EL (cell line): ENCODE data around the gene ST7.

Source experiments
- DNase-seq: peaks from one replicate; pipeline ENCODE4 v3.0.0-alpha.2; 2016

ST7 gene

DNA sequence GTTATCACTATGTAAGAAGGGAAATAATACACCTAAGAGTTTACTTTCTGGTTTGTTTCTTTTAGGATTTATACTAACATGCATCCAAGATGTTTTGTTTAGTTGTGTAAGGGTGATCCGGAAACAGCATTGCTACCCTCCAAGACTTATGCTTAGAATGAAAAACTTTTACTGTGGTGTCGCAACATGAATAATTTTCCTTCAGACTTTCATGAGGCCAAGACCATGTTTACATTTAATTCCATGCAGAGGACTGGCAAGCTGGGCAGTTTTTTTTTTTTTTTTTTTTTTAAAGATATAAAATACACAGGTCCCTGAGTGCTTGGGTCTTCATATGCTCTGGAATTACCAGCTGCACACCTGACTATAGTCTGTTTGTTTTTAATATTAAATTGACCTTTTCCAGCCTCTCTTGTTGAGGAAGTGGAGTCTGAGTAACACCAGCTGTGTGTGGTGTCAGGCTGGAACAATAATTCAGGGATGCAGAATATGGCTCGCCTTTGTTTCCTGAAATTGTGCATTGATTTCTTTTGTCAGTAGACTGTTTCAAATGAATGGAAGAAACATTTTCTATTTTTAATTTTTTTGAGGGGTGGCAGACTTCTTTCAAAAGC is 81.7 kb downstream of the ST7 start:
- no peak for DNase-seq

DNA sequence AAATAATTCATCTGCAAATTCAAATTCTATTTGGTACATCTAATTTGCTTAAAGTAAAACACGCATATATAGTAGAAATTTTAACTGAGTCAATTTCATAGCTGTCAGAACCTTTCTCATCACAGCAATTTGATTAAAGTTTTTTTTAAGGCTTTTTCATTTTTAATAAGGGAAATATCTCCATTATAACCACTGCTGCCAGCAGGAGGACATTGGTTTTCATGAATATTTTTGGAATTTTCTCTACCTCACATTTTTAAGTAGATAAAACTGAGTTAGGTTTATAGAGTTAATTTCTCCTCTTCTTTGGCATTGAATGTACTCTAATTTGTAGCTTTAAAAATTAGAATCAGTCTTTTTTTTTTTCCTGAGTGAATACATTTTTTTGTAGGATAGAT is 82.2 kb downstream of the ST7 start:
- no peak for DNase-seq

DNA sequence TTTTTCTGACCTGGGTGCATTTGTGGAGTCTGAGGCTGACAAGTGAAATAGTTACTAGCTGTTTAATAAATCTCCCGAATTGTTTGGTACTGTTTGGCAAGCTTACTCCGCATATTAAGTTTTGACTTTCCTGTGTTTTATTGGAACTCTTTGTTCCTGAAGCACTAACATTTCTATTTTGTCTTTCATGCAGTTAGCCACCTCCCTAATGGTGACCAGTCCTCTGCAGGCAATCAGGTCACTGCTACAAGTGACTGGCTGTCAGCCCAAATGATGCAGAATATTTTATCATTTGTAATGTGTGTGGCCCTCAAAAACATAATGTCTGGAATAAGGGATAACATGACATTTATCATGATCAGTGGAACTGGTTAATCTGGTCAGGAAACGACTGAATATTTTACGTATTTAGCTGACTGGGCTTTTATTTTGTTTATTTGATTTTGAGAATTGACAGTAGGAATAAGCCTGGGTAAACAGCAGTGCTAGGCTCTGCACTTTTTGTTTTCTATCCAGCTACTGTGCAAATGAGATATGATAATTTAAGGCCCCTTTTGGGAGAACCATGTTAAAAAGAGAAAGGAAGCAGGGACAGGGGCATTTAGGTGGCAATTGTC is 82.9 kb downstream of the ST7 start:
- DNase-seq = no peak

DNA sequence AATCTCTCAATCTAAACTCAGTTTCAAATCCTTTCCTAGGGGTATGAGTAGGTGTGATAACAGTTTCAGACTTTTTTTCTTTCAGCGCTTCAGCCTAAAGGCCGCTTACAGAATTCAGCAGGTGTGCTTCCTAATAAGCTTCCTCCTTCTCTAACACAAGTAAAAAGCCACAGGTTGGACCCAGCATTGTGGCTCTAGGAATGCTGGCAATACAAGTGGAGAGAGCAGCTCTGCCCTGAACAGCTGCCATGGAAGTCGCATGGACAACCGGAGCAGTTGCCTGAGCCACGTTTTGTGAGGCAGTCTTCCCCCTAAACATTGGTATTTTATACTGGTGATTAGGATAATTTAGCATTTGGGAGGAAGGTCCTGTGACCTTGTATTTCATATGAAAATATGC is 83.5 kb downstream of the ST7 start:
- no peak for DNase-seq

DNA sequence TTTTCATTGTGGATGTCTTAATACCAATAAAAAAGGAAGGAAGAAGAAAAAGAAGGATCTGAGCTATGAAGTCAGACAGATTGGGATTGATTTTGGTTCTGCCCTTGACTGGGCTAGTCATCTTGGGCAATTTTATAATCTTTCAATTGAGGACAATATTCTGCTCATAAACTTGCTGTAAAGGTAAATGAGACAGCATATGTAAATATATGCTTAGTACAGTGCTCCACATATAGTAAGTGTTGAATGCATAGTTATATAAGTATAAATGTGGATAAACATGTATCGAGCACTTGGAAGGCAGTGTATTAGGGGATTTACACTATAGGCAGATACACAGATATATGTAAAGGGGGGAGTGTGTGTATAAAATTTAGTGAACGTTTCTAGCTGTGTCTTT is 85.1 kb downstream of the ST7 start:
- DNase-seq = no peak

DNA sequence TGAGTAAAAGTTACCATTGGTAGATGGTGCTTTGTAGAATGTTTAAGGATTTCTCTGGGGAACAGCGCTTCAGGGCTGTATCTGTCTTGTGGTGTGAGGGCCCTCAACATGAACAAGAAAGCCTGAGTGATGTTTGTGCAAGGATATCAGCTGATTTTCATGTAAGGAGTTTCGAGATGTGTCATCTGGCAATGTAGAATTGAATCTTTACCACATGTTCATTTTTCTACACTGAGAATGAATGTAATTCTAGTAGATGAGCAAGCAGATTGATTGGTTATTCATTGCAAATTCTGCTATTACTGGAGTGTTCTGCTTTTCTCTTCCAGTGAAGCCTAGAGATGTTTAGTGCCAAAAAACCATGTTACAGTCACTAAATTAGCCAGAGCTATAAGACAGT is 87.7 kb downstream of the ST7 start:
- peak; percentile 48 for DNase-seq

DNA sequence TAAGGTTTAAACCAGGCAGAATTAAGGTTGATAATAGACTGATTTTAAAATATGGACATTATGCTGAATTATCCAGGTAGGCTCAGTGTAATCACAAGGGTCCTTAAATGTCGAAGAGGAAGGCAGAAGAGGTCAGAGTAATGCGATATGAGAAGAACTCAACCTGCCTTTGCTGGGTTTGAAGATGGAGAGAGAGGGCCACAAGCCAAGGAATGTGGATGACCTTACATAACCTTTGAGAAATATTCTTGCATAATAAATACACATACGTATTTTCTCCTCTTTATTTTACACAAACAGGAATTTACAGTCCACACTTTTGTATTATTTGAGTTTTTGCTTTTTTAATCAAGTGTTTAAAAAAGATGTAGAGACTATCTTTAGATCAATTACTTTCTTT is 88.5 kb downstream of the ST7 start:
- DNase-seq = peak; percentile 16

DNA sequence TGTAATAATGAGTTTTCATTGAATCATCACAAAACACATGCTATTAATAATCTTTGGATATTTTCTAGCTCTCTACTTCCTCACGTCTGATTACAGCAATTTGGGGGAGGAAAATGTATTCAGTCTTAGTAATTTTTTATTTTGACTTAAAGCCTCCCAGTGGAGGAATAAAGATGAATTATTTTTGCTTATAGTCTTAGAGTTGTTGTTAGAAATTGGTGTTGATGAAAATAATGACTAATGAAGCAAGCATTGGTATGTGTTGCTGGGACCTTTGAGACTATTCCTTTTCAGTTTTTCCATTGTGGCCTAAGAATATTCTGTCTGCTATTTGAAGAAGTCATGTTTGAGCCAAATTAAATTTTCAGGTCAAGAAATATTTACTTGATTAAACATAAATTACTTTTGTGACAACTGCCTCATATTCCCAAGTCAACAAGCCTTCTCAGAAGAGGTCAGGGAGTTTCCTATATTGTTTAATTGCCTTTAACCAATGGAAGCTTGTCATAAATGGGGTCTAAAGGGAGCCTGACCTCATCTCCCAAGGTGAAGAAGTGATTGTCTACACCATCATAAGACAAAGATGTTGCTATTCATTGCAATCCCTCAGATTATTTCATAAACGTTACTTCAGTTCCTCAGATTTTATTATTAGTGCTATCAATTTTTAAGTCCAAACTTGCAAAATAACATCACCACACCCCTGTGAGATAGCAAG is 90.0 kb downstream of the ST7 start:
- no peak for DNase-seq

DNA sequence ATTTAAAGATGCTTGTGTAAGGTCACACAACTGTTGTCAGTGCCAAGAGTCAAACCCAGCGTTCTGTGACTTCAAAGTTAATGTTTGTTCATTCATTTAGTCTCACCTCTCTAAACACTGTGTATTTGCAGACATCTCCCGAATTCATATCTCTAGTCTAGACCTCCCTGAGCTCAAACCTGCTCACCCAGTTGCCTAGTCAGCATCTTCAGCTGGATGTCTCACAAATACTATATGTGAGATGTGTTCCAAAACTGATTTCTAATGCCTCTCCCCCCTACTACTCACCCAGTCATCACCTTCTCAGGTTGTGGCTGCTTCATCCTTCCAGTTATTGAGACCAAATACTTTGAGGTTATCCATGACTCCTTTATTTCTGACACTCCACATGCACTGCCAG is 91.4 kb downstream of the ST7 start:
- DNase-seq = no peak

DNA sequence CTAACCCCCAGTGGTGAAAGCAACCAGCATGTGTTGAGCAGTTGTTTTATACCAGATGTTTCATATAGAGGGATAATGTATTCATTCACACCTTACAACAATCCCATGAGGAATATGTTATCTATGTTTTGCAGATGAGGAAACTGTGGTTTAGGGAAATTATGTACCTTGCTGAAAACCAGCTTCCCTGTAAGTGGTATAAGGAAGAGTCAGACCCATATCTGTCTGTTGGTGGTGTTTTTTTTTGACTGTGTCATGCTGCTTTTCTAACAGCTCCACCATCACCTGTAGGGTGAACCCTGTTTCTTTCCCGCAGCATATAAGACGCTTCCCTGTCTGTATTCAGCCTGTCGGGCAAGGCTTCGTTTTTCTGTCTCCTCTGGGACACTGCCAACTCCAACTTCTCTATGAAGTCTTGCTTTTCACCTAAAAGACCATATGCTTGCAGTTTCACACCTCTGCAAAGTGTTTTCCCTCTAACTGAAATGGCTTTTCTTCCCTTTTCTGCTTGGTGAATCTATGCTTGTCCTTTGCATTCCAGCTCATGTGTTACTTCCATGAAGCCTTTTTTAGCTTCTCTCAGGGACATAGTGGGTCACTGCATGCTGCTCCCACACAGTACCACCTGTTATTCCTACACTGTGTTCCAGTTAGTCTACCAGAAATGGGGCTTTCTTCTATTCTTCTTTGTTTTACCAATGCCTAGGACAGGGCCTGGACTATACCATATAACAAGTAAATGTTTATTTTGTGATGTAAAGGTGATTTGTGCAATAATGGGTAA is 92.8 kb downstream of the ST7 start:
- no peak for DNase-seq

DNA sequence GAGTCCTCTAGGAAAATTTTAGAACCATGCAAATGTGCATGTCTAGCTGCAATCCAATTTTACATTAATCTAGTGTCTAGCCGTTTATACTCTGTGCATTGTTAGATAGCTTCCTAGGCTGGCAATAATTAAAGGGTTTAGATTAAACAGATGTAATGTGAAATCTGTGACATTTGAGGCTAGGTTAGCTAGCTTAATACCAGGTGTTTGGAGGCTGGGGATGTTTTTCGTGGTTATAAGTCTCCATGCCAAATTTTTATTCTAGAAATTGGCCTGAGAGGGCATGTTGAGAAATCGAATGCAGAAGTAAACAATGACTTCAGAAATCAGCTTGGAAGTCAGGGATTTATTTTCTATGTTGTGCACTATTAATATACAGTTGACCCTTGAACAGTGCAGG is 94.2 kb downstream of the ST7 start:
- DNase-seq = no peak

DNA sequence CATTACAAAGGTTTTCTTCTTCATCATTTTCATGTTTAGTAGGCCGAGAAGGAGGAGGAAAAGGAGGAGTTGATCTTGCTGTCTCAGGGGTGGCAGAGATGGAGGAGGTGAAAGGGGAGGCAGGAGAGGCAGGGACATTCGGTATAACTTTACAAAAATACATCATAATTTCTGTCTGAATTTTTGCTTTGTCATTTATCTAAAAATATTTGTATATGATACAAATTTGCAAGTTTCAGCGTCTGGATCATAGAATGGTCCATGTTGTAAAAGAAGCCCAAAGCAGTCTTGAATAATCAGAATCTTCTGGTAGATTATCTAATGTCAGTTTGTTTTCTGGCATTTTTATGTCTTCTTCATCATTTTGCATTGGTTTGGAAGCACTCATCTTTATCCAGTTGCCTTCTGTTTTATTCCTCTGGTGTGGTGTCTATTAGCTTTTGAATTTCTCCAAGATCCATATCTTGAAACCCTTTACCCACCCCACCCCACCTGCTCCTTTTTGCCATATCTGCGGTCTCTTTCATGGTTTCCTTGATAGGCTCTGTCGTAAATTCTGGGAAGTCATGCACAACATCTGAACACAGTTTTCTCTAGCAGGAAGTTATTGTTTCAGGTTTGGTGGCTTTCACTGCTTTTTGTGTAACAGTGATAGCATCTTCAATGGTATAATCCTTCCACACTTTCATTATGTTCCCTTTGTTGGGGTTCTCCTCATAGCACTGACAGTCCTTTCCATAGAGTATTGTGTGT is 95.0 kb downstream of the ST7 start:
- DNase-seq = no peak

DNA sequence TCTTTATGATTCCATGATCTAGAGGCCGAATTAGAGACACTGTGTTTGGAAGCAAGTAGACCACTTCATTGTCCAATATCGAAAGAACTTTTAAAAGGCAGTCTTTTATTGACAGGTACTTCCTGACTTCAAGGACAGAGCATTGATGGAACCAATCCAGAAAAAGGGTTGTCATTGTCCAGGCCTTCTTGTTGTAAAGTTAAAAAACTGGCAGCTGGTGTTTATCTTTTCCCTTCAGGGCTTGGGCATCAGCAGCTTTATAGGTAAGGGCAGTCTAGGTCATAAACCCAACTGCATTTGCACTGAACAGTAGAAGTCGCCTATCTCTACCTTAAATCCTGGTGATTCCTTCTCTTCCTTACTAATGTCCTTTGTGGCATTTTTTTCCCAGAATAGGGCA is 95.6 kb downstream of the ST7 start:
- DNase-seq = no peak

DNA sequence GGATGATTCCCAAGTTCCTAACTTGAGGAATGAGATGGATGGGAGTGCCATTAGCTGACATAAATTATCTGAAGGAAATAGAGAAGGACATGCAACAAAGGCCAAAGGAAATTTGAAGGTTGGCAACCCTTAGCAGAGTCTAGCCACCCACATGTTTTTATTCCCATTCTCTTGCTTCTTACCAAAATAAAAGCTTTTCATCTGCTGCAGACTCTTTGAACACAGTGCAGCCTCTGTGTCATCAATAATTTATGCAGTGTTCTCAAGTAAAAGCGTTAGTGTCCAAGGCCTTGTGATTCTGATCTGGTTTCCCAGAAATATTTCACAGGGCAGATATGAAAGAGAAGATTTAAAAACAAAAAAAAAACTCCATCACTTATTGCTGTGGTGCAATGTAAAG is 98.5 kb downstream of the ST7 start:
- DNase-seq = no peak

DNA sequence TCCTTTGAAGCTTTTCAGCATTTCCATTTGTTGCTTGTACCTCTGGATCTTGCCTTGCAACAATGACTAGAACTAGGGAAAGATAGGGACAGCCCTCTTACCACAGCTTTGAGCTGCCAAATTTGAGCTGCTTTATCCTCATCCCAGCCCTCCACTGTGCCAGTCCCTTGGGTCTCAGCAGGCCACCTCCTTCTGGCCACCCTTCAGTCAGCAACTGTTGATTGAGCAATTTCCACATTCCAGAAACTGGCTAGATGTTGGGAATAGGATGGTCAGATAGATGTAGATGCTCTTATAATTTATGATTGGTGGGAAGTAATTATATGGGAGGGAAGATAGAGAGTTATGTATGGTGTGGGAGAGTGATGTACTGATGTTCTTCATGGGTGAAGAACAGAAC is 100.1 kb downstream of the ST7 start:
- DNase-seq = no peak

DNA sequence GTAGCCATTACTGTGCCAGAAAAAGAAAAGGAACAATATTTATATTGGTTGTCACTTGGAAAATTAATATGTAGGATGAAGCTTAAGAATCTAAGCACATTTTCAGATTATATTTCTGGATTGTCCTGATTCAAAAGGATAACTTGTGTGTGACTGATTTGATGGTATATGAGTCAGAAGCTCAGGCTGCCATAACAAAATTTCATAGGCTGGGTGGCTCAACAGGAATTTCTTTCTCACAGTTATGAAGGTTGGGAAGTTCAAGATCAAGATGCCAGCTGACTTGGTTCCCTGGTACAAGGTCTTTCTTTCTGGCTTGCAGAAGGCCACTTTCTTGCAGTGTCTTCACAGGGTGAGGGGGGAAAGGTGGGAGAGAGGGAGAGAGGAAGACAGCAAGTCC is 108.5 kb downstream of the ST7 start:
- peak; percentile 54 for DNase-seq

DNA sequence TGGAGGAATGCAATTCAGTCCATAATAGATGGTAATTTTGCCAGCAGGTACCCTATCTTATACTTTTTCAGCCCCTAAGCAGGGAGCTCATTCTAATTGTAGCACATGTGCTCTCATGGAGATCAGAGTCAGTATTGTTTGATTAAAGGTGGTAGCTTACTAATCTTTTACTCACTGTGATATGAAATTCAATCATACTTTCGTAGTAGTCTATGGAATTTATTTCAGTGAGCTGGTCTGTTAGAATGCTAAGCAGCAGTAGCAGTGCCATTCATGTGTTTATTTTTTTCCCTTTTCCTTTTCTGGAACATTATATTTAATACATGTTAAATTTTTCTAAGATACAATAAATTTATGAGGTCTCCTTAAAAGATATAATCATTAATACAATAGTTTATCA is 109.0 kb downstream of the ST7 start:
- DNase-seq = no peak

DNA sequence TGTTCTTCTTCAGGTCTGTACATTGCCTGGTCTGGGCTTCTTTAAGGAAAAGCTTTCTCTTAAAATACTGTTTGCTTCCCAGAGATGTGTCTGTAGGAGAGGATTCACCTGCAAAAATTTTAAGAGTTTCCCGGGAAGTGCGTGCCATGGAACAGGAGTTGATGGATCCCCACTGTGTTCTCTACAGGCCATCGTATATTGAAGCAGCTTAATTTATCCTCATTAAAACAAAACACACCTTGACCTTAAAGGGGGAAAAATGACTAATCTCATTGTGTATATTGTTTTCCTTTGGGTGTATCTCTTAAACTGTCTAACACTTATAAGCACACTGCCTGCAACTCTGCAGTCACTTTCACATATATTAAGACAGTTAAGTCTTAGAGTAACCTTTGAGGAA is 111.4 kb downstream of the ST7 start:
- no peak for DNase-seq

DNA sequence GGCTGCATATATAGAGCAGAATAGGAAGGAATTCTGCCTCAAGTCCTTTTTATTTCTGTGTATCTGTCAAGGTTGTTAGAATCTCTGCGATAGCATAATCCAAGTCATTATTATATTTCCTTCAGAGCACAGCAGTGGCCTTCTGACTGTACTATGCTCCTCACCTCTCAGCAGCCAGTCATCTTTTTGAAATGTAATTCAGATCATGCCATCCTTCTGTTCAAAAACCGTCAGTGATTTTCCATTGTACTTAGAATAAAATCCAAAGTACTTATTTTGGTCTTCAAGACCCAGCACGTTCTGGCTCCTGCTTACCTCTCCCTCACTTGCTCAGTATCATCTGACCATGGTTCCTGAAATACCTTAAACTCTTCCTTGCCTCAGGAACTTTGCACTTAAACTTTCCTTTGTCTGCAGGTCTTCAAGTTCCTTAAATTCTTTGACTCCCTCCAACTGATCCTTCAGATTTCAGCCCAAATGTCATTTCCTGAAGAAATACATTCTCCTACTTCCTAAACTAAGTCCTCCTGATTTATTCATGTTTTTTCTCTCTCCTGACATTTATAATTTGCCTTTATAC is 112.4 kb downstream of the ST7 start:
- no peak for DNase-seq

DNA sequence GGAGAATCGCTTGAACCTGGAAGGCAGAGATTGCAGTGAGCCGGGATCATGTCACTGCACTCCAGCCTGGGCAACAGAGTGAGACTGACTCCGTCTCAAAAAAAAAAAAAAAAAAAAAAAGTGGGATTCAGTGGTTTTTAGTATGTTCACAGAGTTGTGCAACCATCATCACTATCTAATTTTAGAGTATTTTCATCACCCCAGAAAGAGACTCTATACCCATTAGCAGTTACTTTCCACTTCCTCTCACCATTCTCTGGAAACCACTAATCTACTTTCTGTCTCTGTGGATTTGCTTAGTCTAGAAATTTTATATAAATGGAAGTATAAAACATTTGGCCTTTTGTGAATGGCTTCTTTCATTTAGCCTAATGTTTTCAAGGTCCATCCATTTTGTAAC is 113.4 kb downstream of the ST7 start:
- no peak for DNase-seq

DNA sequence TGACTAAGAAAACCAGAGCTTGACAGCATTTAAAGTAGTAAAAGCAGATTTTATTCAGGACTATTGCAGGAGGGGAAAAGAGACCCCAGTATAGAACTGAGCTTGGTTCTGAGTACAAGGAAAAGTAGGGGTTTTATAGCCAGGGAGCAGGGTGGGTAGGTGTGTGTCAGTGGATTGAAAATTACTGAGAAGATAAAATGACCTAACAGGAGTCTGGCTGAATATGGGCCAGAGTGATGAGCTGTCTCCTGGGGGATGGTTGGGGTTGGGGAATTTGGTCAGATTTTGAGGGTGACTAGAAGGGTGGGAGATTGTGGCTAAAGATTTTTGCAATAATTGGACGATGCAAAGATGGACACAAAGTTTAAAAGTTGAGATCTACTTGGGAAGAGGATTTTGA is 114.0 kb downstream of the ST7 start:
- DNase-seq = no peak

DNA sequence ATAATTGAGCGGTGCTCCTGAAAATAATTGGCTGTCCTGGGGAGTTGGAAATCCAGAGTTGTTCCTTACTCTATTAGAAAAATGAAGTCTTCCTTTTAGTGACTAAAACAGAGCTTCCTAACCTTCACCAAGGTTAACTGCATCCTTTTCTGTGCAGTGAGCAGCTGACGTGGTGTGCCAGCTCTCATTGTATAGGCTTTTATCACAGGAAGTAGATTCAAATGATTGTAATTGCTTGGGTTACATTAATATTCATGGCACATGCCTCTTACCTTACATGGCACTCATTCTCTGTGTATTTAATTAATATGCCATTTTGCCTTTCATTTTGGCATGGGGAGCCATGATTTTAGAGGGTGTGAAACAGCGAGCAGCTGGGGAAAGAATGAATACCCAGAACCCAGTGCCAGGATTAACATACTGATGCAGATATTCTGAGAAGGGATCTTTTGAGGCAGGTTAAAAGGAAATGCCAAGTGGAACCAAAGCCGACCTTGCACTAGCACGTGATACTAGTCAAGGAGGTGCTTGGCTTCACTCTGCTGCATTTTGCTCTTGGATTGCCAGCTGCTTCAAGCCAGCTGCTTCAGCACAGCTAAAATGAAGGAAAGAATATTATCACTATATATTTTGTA is 115.3 kb downstream of the ST7 start:
- no peak for DNase-seq
